Ovary (tissue), 9 donors: ENCODE measurements around the gene NOL9. TPM values are rescaled to one million over a fixed set of nuclear protein-coding genes. Genes with fewer than 3 reads are reported as not detected.

Source experiments
- DNase-seq, 5 donors: peaks; one replicate each; pipeline ENCODE4 v3.0.0-alpha.2; 2019 to 2020
- H3K27ac ChIP-seq, 2 donors: fragments of 200-600 bp; one replicate each; pipeline versions ENCODE4 v1.5.1 to v1.8.0; 2019 to 2022
- H3K27me3 ChIP-seq: fragments of 200-600 bp; one replicate; pipeline ENCODE4 v1.8.0; 2022
- H3K36me3 ChIP-seq: fragments of 200-600 bp; sonication (generic); one replicate; pipeline ENCODE4 v1.5.1; 2019
- H3K4me1 ChIP-seq: one replicate; pipeline ENCODE4 v1.8.1; 2013; ENCODE audit warnings: mild to moderate bottlenecking, moderate library complexity; ENCODE audit not compliant: insufficient read depth
- H3K4me3 ChIP-seq: fragments of 200-600 bp; sonication (generic); one replicate; pipeline ENCODE4 v1.5.1; 2017
- H3K9me3 ChIP-seq, 2 donors: fragments of 200-600 bp in 1 of 2; sonication (generic) in 1 of 2; one replicate each; pipeline versions ENCODE4 v1.5.1 to v1.8.1; 2013 to 2019; ENCODE audit warnings: mild to moderate bottlenecking in 1 of 2, moderate library complexity in 1 of 2
- CTCF ChIP-seq, 3 donors: fragments of 450-650 bp in 2 of 3; fragments of 200-600 bp in 1 of 3; IDR thresholded peaks; one replicate each; pipeline versions ENCODE4 v1.5.1 to v1.8.0; 2016 to 2022; ENCODE audit warnings: antibody characterized with exemption in 3 of 3, mild to moderate bottlenecking in 1 of 3
- EP300 ChIP-seq: sonication (generic); formaldehyde crosslinking; IDR thresholded peaks from one replicate; pipeline ENCODE4 v1.6.1; 2017; ENCODE audit warnings: antibody characterized with exemption
- POLR2A ChIP-seq: fragments of 450-650 bp; IDR thresholded peaks from one replicate; pipeline ENCODE4 v1.6.1; 2017; ENCODE audit warnings: antibody characterized with exemption, mild to moderate bottlenecking, moderate library complexity
- WGBS, 3 donors: extraction: QIAGEN DNeasy Blood & Tissue Kit in 1 of 3; methylation state at CpG; one replicate each; pipeline versions ENCODE4 v1.1.5 to v1.1.7; 2013 to 2017; 5-methylcytosine and 5-hydroxymethylcytosine counted together
- intact Hi-C, 4 donors: fragments of 100-400 bp; cut with DNase I; formaldehyde crosslinking; loops; one replicate each; pipeline versions ENCODE4 v1.11.0 to v1.15.1; 2022 to 2023
- polyA plus RNA-seq, 2 donors: library from polyadenylated mRNA; stranded (reverse); fragments of 200-250 nt in 1 of 2; fragments of 350-450 nt in 1 of 2; fragmentation: Illumina TruSeq in 1 of 2; extraction: RNeasy Lipid Tissue Mini Kit (QIAGEN cat#74804) in 1 of 2; gene quantifications; one replicate each; pipeline ENCODE4 v1.2.3, GENCODE V29; 2013 to 2014
- total RNA-seq, 7 donors: library from RNA; depleted of rRNA in 2 of 7; stranded (reverse); fragments of >200 nt in 2 of 7; fragmentation: NEBNext Ultra II Directional in 3 of 7; extraction: Animal tissue kit (Norgen Biotek cat#: 25700) in 3 of 7; gene quantifications; one replicate each; pipeline versions ENCODE4 v1.1.0 to v1.2.4, GENCODE V29; 2016 to 2023
- donor health status: DM: no; HTN: no; CAD: no; lungs with moderate emphysema.
- donor health status: DM: no; HTN: no; CAD: no.
- donor health status: Bipolar disorder and iron deficiency.
- donor health status: DM: yes; HTN: yes; CAD: no.
- donor health status: DM: no; HTN: no; CAD: no.
- donor health status: DM: yes; HTN: yes; CAD: no.

NOL9 gene
- total and polyA plus RNA-seq, 9 donors = 7.2 to 38.9 (median 25.8) TPM

DNA sequence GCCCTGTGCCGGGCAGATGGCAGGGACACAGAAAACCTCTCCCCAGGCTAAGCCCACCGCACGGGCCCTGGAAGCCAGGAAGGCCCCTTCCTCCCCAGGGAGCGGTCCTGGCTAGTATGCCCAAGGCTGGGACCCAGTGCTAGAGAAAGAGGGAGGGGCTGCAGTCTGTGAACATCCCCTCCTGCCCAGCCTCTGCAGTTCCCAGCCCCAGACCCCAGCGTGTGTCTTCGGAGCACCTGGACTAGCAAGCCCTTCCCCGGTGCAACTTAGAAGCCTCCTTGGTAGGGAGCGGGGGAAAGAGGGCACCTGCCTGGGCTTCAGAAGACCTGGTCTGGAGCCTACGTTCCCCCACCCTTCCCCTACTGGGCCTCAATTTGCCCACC lies 64.9 kb downstream of the NOL9 start:
- no peak for DNase-seq

DNA sequence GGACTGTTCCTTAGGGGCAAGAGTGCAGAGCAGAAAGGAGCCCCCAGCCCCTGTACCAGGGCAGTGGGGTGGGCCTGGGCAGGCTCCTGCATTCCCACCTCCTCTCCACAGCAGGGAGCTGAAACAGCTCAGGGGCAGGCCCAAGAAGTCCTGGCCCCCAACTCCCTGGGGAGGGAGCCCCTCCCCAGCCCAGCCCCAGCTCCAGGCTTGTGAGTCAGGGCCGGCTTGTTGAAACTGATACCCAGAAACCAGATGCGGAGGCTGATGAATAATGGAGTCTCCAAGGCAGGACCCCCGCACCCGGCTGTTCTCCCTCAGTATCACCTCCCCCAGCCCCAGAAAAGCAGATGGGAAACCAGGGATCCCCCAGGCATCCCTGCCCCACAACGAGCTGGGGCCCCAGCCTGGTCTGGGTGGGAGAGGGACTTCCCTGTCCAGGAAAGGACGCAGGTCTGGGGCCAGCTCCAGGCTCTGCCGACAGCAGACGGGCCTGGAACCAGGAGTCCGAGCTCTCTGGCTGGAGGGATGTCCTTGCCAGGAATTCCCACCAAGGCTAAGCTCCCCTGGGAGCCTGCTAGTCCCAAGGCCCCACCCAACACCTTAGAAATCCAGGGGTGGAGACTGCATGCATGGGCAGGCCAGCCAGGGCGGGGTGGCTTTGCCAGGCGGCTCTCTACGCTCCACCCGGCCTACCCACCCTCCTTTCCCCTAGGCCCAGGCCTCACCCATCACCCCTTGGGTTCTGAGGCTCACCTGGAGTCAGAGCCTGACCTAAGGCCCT lies 65.5 kb downstream of the NOL9 start:
- peaks cover 3% of the 10 kb centered on the region for H3K4me1 ChIP-seq
- TF ChIP-seq CTCF (IDR thresholded peaks at IDR 0.05) = no peak
- TF ChIP-seq EP300 = no peak
- TF ChIP-seq POLR2A = no peak
- H3K27me3 ChIP-seq = no peaks in the 10 kb centered on the region
- no peaks in the 10 kb centered on the region for H3K9me3 ChIP-seq
- DNase-seq = no peak
- intact Hi-C loops = loop anchor here (5.0 to 10.0 kb wide), 3 partner anchors 154 to 159 kb away; no protein-coding TSS in a partner anchor
- H3K36me3 ChIP-seq = no peaks in the 10 kb centered on the region
- WGBS, 3 donors = 85 to 88% (median 86%) methylated on average over 12 to 13 of the region's 13 CpGs
- no peak overlapping the region for H3K27ac ChIP-seq
- H3K4me3 ChIP-seq = no peak overlapping the region

More for the DNA sequence above, 64.9 kb downstream of the NOL9 start:
- H3K27ac ChIP-seq = no peak overlapping the region
- no peak for TF ChIP-seq POLR2A
- no peak for TF ChIP-seq CTCF (IDR thresholded peaks at IDR 0.05)
- no peak for TF ChIP-seq EP300
- H3K27me3 ChIP-seq = no peaks in the 10 kb centered on the region
- peaks cover 3% of the 10 kb centered on the region for H3K4me1 ChIP-seq
- H3K36me3 ChIP-seq = no peaks in the 10 kb centered on the region
- intact Hi-C loops = loop anchor here (5.0 to 10.0 kb wide), 3 partner anchors 153 to 158 kb away; no protein-coding TSS in a partner anchor
- H3K4me3 ChIP-seq = no peak overlapping the region
- H3K9me3 ChIP-seq = no peaks in the 10 kb centered on the region
- 75 to 80% (median 76%) methylated on average over 9 of the region's 9 CpGs for WGBS, 3 donors

- TF ChIP-seq EP300 (no peak), POLR2A (no peak), CTCF (IDR thresholded peaks at IDR 0.05) (no peak)
- 87 to 93% (median 89%) methylated on average over 14 of the region's 14 CpGs for WGBS, 3 donors
- Histone ChIP-seq H3K4me1 (peaks cover 3% of the 10 kb centered on the region), H3K36me3 (no peaks in the 10 kb centered on the region), H3K4me3 (no peak overlapping the region), H3K9me3 (no peaks in the 10 kb centered on the region), H3K27me3 (no peaks in the 10 kb centered on the region), H3K27ac (no peak overlapping the region)
- intact Hi-C loops = loop anchor here (5.0 to 10.0 kb wide), 3 partner anchors 154 to 159 kb away; no protein-coding TSS in a partner anchor
- no peak for DNase-seq
Observed at GRCh38 chr1:6487804-6488484, 66.4 kb downstream of the NOL9 start.

DNA sequence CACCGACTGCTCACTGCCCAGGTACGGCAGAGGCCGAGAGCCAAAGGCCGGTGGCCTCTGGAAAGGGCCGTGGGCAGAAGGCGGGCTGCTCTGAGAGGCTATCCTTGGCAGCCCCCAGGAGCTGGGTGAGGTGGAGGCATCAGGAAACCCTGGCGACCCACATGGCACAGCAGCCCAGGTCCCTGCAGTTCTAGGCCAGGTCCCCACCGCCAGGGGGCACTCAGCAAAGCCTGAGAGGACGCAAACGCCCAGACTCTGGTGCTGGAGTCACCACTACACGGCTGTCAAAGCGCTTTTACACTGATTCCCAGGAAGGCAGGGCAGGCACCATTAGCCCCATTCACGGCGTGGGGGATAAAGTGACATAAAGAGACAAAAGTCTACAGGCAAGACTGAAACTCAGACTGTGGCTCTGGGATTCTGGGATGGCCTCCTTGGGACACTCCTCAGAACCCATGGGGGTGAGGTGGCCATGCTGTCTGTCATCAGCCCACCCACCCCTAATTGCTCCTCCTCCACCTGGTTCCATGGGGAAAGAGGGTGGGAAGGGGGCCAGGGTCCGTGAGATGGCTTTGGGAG lies 67.8 kb downstream of the NOL9 start:
- peak; percentile 67 to 87 (median 79) for DNase-seq
- Histone ChIP-seq H3K27ac (no peak overlapping the region), H3K9me3 (no peaks in the 10 kb centered on the region), H3K36me3 (no peaks in the 10 kb centered on the region), H3K4me1 (peaks cover 3% of the 10 kb centered on the region), H3K4me3 (no peak overlapping the region), H3K27me3 (no peaks in the 10 kb centered on the region)
- intact Hi-C loops = loop anchor here (5.0 to 10.0 kb wide), 3 partner anchors 156 to 161 kb away; no protein-coding TSS in a partner anchor
- 7 to 10% (median 10%) methylated on average over 14 to 15 of the region's 15 CpGs for WGBS, 3 donors
- no peak for TF ChIP-seq POLR2A
- no peak for TF ChIP-seq EP300
- peak; percentile 45 to 66 (median 65) for TF ChIP-seq CTCF (IDR thresholded peaks at IDR 0.05)
